Esophagus squamous epithelium (tissue), 4 donors: ENCODE measurements around the gene CACNA1H.
"Not testable (repeated sequence)": the region's sequence is repeated elsewhere in the genome, so short reads cannot be mapped to it uniquely, and the experiment has no call there.

Experiments used
- CTCF ChIP-seq, 6 experiments: fragments of 450-650 bp in 4 of 6; fragments of 200-600 bp in 2 of 6; sonication (generic) in 2 of 6; IDR thresholded peaks; one replicate each; pipeline ENCODE4 v1.5.1; 2016 to 2019; ENCODE audit warnings: antibody characterized with exemption in 6 of 6, mild to moderate bottlenecking in 4 of 6, moderate library complexity in 4 of 6
- POLR2A ChIP-seq, 4 donors: fragments of 450-650 bp; IDR thresholded peaks; one replicate each; pipeline ENCODE4 v1.6.1; 2017; ENCODE audit warnings: antibody characterized with exemption in 4 of 4, mild to moderate bottlenecking in 4 of 4, moderate library complexity in 3 of 4

GRCh38 chr16:1239575-1239974, 86.7 kb downstream of the CACNA1H start:
- TF ChIP-seq CTCF, POLR2A (IDR thresholded peaks at IDR 0.05): not testable (repeated sequence)
